K562 (cell line): ENCODE results near the gene TAF9. TPM values are rescaled to one million over a fixed set of nuclear protein-coding genes. Genes with fewer than 3 reads are reported as not detected.

Experiments
- AFF1 ChIP-seq, 2 experiments: fragments of 450-650 bp; IDR thresholded peaks; 2 replicates each; pipeline ENCODE4 v1.6.1; 2018; ENCODE audit warnings: mild to moderate bottlenecking in 2 of 2, low read depth in 1 of 2; ENCODE audit not compliant: partially characterized antibody in 2 of 2
- CLOCK ChIP-seq: fragments of 250-450 bp; sonication (Bioruptor Pico); IDR thresholded peaks from 2 replicates; pipeline ENCODE4 v1.4.0; 2020; ENCODE audit warnings: mild to moderate bottlenecking, moderate library complexity, borderline replicate concordance
- ELK3 ChIP-seq: fragments of 450-650 bp; formaldehyde crosslinking; IDR thresholded peaks from 2 replicates; pipeline ENCODE4 v1.4.0; 2020; ENCODE audit warnings: mild to moderate bottlenecking
- MITF ChIP-seq: IDR thresholded peaks from 2 replicates; pipeline ENCODE4 v1.6.1; 2014; ENCODE audit warnings: antibody characterized with exemption
- NEUROD1 ChIP-seq: fragments of 150-350 bp; IDR thresholded peaks from 2 replicates; pipeline ENCODE4 v1.6.1; 2014; ENCODE audit warnings: borderline replicate concordance, low read length, low read depth; ENCODE audit not compliant: partially characterized antibody
- RAD51 ChIP-seq: fragments of 450-650 bp; IDR thresholded peaks from 2 replicates; pipeline ENCODE4 v1.7.1; 2016; ENCODE audit warnings: low read depth, mild to moderate bottlenecking, borderline replicate concordance
- SOX6 ChIP-seq: fragments of 450-650 bp; IDR thresholded peaks from 2 replicates; pipeline ENCODE4 v1.6.1; 2014; ENCODE audit warnings: mild to moderate bottlenecking
- TAF7 ChIP-seq: fragments of 450-650 bp; IDR thresholded peaks from 2 replicates; pipeline ENCODE4 v1.6.1; 2016; ENCODE audit warnings: missing genetic modification characterization, missing compliant biosample characterization
- TFAP4 ChIP-seq: sonication (generic); formaldehyde crosslinking; IDR thresholded peaks from 2 replicates; pipeline ENCODE4 v1.8.0; 2022; ENCODE audit warnings: missing genetic modification reagents, mild to moderate bottlenecking, moderate library complexity, borderline replicate concordance
- USF2 ChIP-seq: sonication (generic); formaldehyde crosslinking; IDR thresholded peaks from 2 replicates; pipeline ENCODE4 v1.5.0; 2020; ENCODE audit warnings: missing genetic modification reagents
- ZBTB17 ChIP-seq: fragments of 450-650 bp; formaldehyde crosslinking; IDR thresholded peaks from 2 replicates; pipeline ENCODE4 v1.4.0; 2020; ENCODE audit warnings: mild to moderate bottlenecking
- ZBTB7A ChIP-seq: IDR thresholded peaks from 2 replicates; pipeline ENCODE4 v1.6.1; 2011; ENCODE audit warnings: low read depth, mild to moderate bottlenecking, low read length, moderate library complexity, borderline replicate concordance; ENCODE audit not compliant: control insufficient read depth
- ZNF511 ChIP-seq: sonication (generic); formaldehyde crosslinking; IDR thresholded peaks from 2 replicates; pipeline ENCODE4 v1.8.0; 2022; ENCODE audit warnings: mild to moderate bottlenecking, missing genetic modification reagents
- polyA plus RNA-seq, 8 experiments: library from polyadenylated mRNA; depleted of rRNA in 4 of 8; stranded (reverse) in 5 of 8; unstranded in 3 of 8; fragments of >200 nt; fragmentation: Nextera tagmentation in 2 of 8; fragmentation: Illumina TruSeq in 1 of 8; extraction: Ambion mirVana in 2 of 8; extraction: Trizol in 1 of 8; gene quantifications; 2 replicates each; pipeline versions ENCODE4 v1.2.1 to v1.2.3, GENCODE V29; 2011 to 2014; ENCODE audit warnings: inconsistent platforms in 1 of 8, missing spikeins in 1 of 8
- total RNA-seq, 7 experiments: library from RNA; depleted of rRNA in 6 of 7; stranded (reverse); fragments of >200 nt in 6 of 7; fragmentation: Illumina TruSeq in 2 of 7; extraction: Trizol in 2 of 7; gene quantifications; 2 replicates each; pipeline versions ENCODE4 v1.2.1 to v1.2.3, GENCODE V29; 2011 to 2021; ENCODE audit warnings: low replicate concordance in 1 of 7

Gene TAF9
- total and polyA plus RNA-seq, 9 of the 15 experiments (the other 6 are each of a cell fraction or from before 2014, with no cell fraction given) = 119 to 566 (median 207) TPM

- TF ChIP-seq ELK3 (no peak), TFAP4 (CRISPR knock-in tag) (peak; percentile 74), ZBTB17 (CRISPR knock-in tag) (no peak), AFF1 (IDR thresholded peaks at IDR 0.05; ENCODE audit: low read depth in 1 of 2, partially characterized antibody in 2 of 2) (no peak), TAF7 (tag) (no peak), RAD51 (no peak), ZNF511 (no peak), ZBTB7A (no peak), SOX6 (peak; percentile 63; the same call in 1 of the 2 replicates), MITF (no peak), NEUROD1 (no peak), CLOCK (no peak), USF2 (CRISPR knock-in tag) (no peak)
Measured at GRCh38 chr5:69404659-69405330, 35.5 kb upstream of the TAF9 start (continued).
